Measurements from ENCODE around the gene ZFAND6.
A peak's percentile ranks its signal among the peaks of the same experiment; 100 is the strongest.

Gene ZFAND6

DNA sequence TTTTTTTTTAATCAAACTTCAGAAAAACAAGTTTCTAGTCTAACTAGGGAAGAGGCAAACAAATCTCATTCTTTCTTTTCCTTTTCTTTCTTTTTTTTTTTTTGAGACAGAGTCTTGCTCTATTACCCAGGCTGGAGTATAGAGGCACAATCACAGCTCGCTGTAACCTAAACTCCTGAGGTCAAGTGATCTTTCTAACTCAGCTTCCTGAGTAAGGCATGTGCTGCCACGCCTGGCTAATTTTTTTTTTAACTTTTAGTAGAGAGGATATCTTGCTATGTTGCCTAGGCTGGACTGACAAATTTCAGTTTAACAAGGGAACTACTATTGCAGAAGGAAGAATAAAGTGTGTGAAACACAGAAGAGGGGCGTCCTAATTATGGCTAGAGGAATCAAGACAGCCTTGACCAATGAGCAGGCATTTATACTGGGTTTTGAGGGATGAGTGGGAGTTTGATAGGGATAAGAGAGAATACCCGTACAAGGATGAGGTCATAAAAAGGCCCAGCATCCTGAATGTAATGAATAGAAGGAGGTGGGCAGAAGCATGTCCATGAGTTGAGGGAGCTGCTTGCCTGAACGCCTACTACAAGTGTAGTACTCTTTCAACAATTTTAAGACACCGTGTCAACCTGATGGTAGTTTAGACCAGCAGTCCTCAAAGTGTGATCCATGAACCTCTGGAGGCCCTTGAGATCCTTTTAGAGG lies 6.7 kb upstream of the ZFAND6 start:
- DNase-seq: no peak

DNA sequence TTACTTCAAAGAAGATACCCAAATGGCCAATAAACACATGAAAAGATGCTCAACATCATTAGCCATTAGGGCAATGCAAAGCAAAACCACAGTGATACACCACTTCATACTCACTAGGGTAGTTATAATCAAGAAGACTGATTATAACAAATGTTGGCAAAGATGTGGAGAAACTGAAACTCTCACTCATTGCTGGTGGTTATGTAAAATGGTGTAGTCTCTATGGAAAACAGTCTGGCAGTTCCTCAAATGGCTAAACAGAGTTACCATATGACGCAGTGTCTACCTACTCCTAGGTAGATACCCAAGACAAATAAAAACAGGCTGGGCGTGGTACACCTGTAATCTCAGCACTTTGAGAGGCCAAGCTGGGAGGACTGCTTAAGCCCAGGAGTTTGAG lies 3.5 kb upstream of the ZFAND6 start:
- no peak for DNase-seq

DNA sequence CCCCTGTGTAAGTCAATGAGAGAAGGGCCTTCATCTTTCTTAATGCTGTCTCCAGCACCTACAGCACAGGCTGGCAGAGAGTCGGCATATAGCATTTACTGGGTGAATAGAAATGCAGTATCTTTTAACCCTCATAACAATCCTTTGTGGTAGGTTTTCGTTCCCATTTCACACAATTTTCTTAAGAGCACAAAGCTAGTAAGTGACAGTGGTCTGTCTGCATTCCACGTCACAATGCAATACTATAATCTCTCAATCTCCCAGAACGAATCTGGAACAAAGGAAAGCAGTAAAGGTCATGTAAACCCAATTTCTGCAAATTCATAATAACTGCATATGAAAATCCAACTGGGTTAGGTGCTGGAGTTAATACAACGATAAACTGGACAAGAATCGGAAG lies 1.4 kb upstream of the ZFAND6 start:
- no peak for DNase-seq

DNA sequence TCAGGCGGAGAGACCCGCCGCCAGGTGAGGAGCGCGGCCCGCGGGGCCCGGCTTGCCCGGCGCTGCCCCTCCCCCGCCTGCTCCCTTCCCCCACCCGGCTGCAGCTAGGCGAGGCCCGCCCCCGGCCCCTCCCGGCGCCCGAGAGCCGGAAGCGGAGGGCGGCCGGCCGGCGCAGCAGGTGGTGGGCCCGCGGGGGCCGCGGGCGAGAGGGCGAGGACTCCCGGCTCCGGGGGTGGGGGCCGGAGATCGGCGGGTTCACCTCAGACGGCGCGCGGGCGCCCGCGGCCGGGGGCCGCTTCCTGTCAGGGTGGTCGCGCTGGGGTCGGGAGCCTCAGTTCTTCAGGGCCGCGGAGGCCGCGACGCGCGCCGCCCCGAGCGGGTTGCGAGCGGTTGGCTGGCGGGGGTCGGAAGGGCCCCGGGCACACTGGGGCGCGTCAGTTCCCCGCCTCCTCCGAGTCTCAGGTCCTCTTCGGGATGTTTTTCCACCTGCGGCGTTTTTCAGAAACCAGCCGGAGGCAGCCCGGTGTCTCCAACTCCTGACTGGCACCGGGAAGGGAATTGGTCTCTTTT lies 395 bp downstream of the ZFAND6 start:
- peak; percentile 64 for DNase-seq

GRCh38 chr15:80060356-80061006 lies 1.0 kb downstream of the ZFAND6 start:
- DNase-seq: no peak

DNA sequence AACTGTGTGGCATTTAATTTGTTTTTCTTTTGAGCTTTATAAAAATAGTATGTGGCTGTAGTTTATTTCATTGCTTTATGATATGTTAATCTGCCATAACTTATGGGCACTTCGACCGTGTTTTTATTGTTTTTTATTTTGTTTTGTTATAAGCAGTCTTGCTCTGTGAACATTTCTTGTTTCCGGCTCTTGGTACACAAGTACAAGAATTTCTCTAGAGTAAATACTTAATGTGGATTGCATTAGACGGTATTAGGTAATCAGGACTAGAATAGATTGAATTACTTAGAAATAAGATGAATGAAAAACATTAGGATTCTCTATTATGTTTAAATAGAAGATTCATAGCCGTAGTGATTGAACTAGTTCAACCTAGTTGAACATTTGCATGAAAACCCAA lies 2.1 kb downstream of the ZFAND6 start:
- no peak for DNase-seq

DNA sequence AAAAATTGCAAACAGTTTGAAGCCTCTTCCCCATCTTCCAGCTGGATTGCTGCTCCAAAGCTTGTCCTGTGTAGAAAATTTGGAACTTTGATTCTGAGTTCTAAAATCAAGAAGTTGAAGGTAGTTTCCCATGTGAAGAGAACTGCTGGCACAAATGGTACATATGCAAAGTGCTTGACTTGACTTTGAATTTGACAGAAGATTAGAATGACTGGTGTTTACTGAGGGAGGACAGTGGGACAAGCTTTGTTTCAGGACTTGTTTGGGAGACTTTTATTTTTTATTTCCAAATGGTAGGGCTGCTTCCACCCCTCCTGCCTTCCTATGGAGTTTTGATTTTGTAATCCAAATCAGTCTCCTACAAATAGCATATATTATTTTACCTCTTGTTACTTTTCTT lies 7.4 kb downstream of the ZFAND6 start:
- no peak for DNase-seq

GRCh38 chr15:80068578-80068977 lies 9.1 kb downstream of the ZFAND6 start:
- no peak for DNase-seq

DNA sequence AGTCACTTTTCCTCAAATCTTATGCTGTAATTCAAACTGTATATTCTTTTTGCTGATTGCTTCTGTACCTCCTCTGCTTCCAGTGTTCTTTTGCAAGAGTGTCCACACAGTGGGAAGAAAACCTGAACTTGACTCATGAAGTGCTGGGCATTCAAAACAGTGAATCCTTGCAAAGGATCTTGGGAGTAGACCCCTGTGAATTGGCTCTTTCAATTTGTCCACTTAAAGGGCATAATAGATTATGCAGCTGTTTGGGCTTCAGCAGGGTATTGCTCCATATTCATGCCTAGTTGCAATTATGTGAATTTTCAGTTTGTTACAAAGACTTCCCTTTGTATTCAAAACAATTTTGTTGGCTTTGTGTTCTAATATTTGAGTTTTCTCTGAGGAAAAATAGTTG lies 11.4 kb downstream of the ZFAND6 start:
- DNase-seq: no peak

- DNase-seq: no peak
These were observed 12.2 kb downstream of the ZFAND6 start for GRCh38 chr15:80071652-80072051.

DNA sequence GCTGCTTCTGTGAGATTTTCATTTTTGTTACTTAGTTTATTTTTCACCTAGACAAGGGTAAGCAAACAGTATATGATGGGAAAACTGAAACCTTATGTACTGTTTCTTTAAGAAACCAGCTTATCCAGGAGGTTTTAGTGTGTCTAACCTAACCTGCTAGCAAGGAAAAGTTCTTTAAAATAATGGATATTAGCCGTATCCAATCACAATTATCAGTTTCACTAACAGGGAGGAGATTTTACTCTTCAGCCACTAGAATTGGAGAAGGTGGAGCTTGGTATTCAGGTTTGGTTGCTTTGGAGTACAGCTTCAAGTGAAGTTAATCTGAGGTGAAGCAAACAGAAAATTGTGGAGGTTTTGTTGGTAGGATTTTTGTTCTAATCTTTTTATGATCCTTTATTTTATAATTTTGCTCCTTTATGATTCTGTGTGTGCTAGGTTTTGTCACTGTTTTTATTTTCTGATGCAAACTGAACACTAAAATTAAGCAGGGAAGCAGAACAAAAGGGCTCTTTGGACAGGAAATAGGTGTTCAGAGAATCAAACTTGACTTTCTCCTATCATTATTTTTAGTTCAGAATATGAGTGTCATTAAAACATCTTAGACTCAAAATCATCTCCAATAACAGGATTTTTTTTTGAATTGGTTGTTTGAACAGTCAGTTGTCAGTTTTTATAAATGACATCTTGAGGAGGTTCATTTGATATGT lies 13.0 kb downstream of the ZFAND6 start:
- peak; percentile 71 for DNase-seq

DNA sequence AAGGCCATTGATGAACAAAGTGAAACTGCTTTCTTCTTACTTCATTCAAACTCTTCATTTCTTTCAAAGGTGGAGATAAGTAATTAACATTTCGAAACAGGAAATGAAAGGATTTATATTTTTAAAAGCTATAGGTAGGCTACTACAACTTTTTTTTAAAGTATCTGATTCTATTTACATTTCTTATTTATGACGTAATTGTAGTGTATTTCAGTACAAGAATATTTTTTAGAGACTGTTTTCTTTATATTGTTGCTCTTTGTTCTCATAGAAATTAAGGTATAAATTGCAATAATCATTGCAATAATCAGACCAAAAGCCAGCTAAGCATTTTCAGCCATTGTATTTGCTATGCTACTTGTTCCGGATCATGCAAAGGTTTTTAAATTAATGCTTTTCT lies 13.7 kb downstream of the ZFAND6 start:
- no peak for DNase-seq

DNA sequence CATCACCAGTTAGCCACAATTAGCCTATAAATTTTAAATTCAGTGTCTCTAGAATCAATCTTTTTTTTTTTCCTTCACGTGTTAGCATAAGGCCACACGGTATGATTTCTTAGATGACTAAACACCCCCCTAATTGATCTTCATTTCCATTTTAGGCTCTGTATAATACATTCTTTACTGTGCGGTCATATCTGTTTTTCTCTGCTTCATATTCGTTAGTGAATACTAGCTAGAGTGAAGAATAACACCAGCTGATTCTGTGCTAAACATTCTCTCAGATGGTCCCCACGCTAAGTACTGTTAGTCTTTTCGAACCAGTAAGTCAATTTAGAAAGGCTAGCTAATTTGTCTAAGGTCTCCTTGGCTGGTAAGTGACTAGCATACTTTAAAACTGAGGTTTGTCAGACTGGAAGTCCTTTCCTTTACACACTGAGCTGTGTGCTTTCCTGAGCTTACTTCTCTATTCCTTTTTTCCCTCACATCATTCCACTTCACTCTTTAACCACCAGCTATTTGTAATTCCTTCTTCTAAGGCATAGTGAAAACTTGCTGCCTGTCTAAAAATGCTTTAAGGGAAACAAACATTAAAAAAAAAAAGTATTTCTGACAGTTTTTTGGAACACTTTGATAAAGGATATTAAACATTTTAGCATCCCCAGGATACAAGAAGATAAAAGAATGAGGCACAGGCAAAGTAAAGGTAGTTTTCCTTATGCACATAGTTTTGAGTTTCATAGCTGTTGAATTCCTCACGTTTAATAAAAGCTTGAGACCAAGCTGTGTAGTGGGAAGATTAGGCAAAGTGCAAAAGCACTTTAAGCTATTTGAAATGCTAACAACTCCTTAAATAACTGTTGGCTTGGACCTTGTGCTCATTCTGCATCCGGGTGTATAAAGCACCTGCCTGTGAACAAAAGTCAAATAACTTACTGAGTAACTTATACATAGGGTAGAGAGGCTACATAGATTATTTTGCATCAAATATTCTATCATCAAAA lies 17.1 kb downstream of the ZFAND6 start:
- DNase-seq: no peak

DNA sequence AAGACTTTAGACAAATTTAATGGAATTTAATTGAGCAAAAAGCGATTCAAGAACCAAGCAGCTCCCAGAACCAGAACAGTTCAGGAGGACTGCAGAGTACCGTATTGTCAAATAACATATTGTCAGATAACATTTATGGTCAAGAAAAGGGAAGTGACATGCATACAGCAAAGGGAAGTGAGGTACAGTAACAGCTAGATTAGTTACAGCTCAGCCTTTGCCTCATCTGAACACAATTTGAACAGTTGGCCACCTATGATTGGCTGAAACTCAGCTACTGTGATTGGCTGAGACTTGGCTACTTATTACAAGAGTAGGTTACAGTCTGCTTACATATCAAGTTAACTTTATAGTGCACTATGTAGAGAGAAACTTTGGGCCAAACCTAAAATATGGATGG lies 21.9 kb downstream of the ZFAND6 start:
- no peak for DNase-seq

- no peak for DNase-seq
These were observed 27.6 kb downstream of the ZFAND6 start for GRCh38 chr15:80087104-80087503.

DNA sequence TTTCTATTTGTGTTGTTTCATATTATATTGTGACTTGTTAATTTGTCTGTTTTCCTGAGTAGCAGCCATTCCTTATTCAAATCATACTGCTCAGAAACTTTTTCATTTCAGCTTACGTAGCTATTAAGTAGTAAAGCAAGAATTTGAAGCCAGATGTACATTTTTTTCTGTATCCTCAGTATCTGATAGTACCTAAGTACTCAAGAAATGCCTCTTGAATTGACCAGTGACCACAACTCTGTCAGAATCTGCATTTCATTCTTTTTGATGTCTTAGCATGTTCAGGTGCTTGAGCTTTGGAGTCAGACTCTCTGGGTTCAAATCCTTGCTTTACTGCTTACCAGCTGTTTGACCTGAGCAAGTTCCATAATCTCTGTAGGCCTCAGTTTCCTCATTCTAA lies 30.6 kb downstream of the ZFAND6 start:
- DNase-seq: no peak

- DNase-seq: no peak
These were observed 31.5 kb downstream of the ZFAND6 start for GRCh38 chr15:80090879-80091503.

DNA sequence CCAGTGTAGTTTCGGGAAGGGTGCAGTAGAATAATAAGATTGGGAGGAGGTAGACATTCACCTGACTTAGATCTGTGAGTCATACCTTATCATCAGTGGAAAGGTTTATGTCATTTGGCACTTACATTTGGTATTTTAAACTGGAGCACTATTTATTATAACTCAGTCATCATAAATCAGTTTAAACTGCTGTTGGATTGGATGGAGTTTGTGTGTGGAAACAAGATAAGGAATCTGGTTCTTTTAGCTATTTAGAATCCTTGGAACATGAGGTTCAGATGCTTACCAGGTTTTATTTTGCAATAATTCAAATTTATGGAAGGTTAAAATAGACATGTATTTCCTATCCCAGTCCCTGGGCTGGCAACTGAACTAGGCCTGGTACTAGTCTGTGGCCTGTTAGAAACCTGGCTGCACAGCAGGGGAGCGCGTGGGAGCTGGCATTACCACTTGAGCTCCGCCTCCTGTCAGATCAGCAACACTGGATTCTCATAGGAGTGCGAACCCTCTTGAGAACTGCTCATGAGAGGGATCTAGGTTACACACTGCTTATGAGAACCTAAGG lies 34.5 kb downstream of the ZFAND6 start:
- DNase-seq: no peak

DNA sequence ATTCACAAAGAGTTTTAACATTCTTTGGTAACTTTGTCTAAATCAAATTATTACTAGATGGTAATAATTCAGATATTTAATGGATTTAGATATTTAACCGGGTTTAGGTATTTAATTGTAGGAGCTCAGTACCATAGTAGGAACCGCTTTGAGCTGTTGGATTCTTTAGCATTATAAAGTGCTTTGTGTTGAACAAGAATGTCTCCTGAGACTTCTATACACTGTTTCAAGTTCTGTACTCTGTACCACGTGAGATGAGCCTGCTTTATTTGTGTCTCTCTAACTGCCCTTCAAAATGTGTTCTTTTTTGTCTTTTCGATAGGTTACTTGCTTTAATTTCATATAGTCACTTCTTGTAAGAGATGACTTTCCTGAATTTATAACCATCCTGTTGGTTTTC lies 36.0 kb downstream of the ZFAND6 start:
- no peak for DNase-seq

DNA sequence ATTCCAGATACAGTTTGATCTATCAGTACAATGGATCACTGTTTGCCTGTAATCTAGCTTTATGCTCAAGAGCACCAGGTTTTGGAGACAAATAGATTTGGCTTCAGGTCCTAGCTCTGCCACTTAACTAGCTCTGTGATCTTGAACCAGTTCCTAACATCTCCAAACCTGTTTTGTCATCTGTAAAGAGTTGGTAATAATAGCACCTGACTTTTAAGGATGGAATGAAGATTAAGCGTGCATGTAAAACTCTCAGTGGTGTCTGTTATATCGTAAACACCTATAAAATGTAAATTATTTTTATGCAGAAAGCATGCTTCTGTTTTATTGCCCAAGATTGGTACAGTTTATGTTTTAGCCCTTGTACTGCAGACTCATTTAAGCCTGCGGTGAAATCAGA lies 36.5 kb downstream of the ZFAND6 start:
- no peak for DNase-seq

DNA sequence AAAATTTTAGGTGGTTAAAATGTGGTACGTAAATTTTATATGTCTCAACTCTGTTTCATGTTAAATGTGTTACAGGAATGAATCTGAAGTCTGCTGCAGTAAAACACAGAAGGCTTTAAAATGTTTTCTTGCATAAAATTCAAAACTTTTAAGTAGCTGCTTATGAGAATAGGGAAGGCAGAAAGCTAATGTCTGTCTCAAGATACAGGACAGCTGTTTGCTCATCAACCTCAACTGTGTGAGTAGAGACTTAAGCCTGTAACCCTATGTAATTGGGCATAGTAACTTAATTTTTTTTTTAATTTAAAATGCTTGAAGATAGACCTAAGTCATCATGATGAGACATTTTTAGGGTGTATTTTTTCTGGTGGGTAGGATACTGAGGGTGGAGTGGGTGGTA lies 38.9 kb downstream of the ZFAND6 start:
- no peak for DNase-seq

GRCh38 chr15:80099241-80099640 lies 39.8 kb downstream of the ZFAND6 start:
- no peak for DNase-seq

All from NCI-H2029 (cell line).